SK-N-MC (cell line): Measurements from ENCODE around the gene CDKN2B-AS1.

ENCODE experiments used
- EZH2 ChIP-seq: fragments of 200-600 bp; sonication (generic); IDR thresholded peaks from one replicate; pipeline ENCODE4 v1.6.1; 2017; ENCODE audit warnings: antibody characterized with exemption
- FOXP2 ChIP-seq: optimal IDR thresholded peaks from 2 replicates; pipeline ENCODE3; 2011; ENCODE audit warnings: mild to moderate bottlenecking, moderate library complexity; ENCODE audit not compliant: insufficient read depth; ENCODE audit errors: extremely low read length, control extremely low read depth
- POLR2AphosphoS5 ChIP-seq: IDR thresholded peaks from 2 replicates; pipeline ENCODE4 v1.6.1; 2012; ENCODE audit warnings: mild to moderate bottlenecking, low read depth, low read length, borderline replicate concordance

- no peak for TF ChIP-seq POLR2AphosphoS5
- TF ChIP-seq EZH2: no peak
- TF ChIP-seq FOXP2: no peak
Observed at GRCh38 chr9:22169243-22169642, 174.7 kb downstream of the CDKN2B-AS1 start.
